SK-N-SH (cell line): Measurements from ENCODE around the gene ADD2. TPM values are rescaled to one million over a fixed set of nuclear protein-coding genes. Genes with fewer than 3 reads are reported as not detected.

ENCODE experiments used
- CTCF ChIA-PET: fragments of 300-600, 350-600 bp; formaldehyde crosslinking; extraction: SDS; loops from one replicate; lab custom pipeline; 2021; lab: Yijun Ruan, JAX
- POLR2A ChIA-PET: fragments of 350-600 bp; sonication (Branson Sonifier 250); formaldehyde crosslinking; extraction: SDS; loops from one replicate; lab custom pipeline; 2020; ENCODE audit warnings: antibody characterized with exemption, inconsistent platforms; lab: Yijun Ruan, JAX
- DNase-seq: peaks from one replicate; pipeline ENCODE4 v3.0.0; 2012
- H2AFZ ChIP-seq: fragments of 200-600 bp; sonication (generic); 2 replicates; pipeline ENCODE4 v1.8.1; 2016; ENCODE audit warnings: antibody characterized with exemption, mild to moderate bottlenecking, low read depth
- H3F3A ChIP-seq: fragments of 200-600 bp; sonication (generic); replicated peaks from 2 replicates; pipeline ENCODE3; 2016; ENCODE audit warnings: antibody characterized with exemption, mild to moderate bottlenecking; ENCODE audit not compliant: insufficient read depth
- H3K27ac ChIP-seq, 2 experiments: fragments of 200-500 bp in 1 of 2; fragments of 200-600 bp in 1 of 2; sonication (Bioruptor generic) in 1 of 2; sonication (generic), shearing (Covaris generic) in 1 of 2; 2 replicates each; pipeline versions ENCODE4 v1.5.1 to v1.6.1; 2014 to 2016; ENCODE audit warnings: low read depth in 2 of 2, inconsistent platforms in 1 of 2, low read length in 1 of 2, mild to moderate bottlenecking in 1 of 2, mixed read lengths in 1 of 2
- H3K27me3 ChIP-seq: fragments of 200-600 bp; sonication (generic), shearing (Covaris generic); 2 replicates; pipeline ENCODE4 v1.6.1; 2016; ENCODE audit warnings: mixed run types; ENCODE audit not compliant: insufficient read depth
- H3K36me3 ChIP-seq, 2 experiments: fragments of 200-500 bp in 1 of 2; fragments of 200-600 bp in 1 of 2; sonication (Bioruptor generic) in 1 of 2; sonication (generic) in 1 of 2; replicated peaks in 1 of 2; 2 replicates each; pipeline versions ENCODE3 to v1.5.1; 2014 to 2016; ENCODE audit warnings: low read length in 1 of 2, mild to moderate bottlenecking in 1 of 2; ENCODE audit not compliant: insufficient read depth in 2 of 2, control insufficient read depth in 1 of 2
- H3K4me1 ChIP-seq, 2 experiments: fragments of 200-500 bp in 1 of 2; fragments of 200-600 bp in 1 of 2; sonication (Bioruptor generic) in 1 of 2; sonication (generic), shearing (Covaris generic) in 1 of 2; 2 replicates each; pipeline versions ENCODE4 v1.5.1 to v1.6.1; 2014 to 2016; ENCODE audit warnings: low read depth in 1 of 2, low read length in 1 of 2, mixed run types in 1 of 2; ENCODE audit not compliant: insufficient read depth in 2 of 2, control insufficient read depth in 1 of 2
- H3K4me2 ChIP-seq: fragments of 200-600 bp; sonication (generic), shearing (Covaris generic); 2 replicates; pipeline ENCODE4 v1.6.1; 2017; ENCODE audit warnings: mixed run types
- H3K4me3 ChIP-seq, 2 experiments: fragments of 200-500 bp in 1 of 2; fragments of 200-600 bp in 1 of 2; sonication (Bioruptor generic) in 1 of 2; sonication (generic), shearing (Covaris generic) in 1 of 2; 2 replicates each; pipeline versions ENCODE4 v1.5.1 to v1.8.1; 2014 to 2016; ENCODE audit warnings: low read depth in 2 of 2, inconsistent platforms in 1 of 2, low read length in 1 of 2, mild to moderate bottlenecking in 1 of 2, mixed read lengths in 1 of 2, moderate library complexity in 1 of 2
- H3K79me2 ChIP-seq: fragments of 200-600 bp; sonication (generic); 2 replicates; pipeline ENCODE4 v1.8.1; 2017; ENCODE audit warnings: mild to moderate bottlenecking; ENCODE audit not compliant: insufficient read depth
- H3K9ac ChIP-seq: fragments of 200-600 bp; sonication (generic); 2 replicates; pipeline ENCODE4 v1.6.1; 2017; ENCODE audit warnings: mixed run types
- H3K9me2 ChIP-seq: fragments of 200-600 bp; sonication (generic); 2 replicates; pipeline ENCODE4 v1.6.1; 2017; ENCODE audit warnings: mixed run types
- H3K9me3 ChIP-seq: fragments of 200-600 bp; sonication (generic); 2 replicates; pipeline ENCODE4 v1.6.1; 2017; ENCODE audit warnings: mixed run types, mild to moderate bottlenecking, moderate library complexity
- H4K20me1 ChIP-seq: fragments of 200-600 bp; sonication (generic); 2 replicates; pipeline ENCODE4 v1.6.1; 2017; ENCODE audit warnings: mild to moderate bottlenecking, mixed run types; ENCODE audit not compliant: insufficient read depth
- CHD2 ChIP-seq: fragments of 150-350 bp; IDR thresholded peaks from 2 replicates; pipeline ENCODE4 v1.6.1; 2018; ENCODE audit warnings: low read length; ENCODE audit not compliant: partially characterized antibody
- ELF1 ChIP-seq: IDR thresholded peaks from 2 replicates; pipeline ENCODE4 v1.4.0; 2012
- EZH2phosphoT487 ChIP-seq: fragments of 200-600 bp; sonication (generic); IDR thresholded peaks from 2 replicates; pipeline ENCODE4 v1.6.1; 2017; ENCODE audit warnings: low read depth, mixed run types, mild to moderate bottlenecking, antibody characterized with exemption, moderate library complexity, borderline replicate concordance
- FOSL2 ChIP-seq: IDR thresholded peaks from 2 replicates; pipeline ENCODE4 v1.4.0; 2012; ENCODE audit warnings: low read depth, mild to moderate bottlenecking, moderate library complexity, borderline replicate concordance
- GATA2 ChIP-seq: sonication (generic); formaldehyde crosslinking; IDR thresholded peaks from 2 replicates; pipeline ENCODE4 v1.5.0; 2020; ENCODE audit warnings: mild to moderate bottlenecking, missing genetic modification reagents
- IRF3 ChIP-seq: fragments of 150-350 bp; IDR thresholded peaks from 2 replicates; pipeline ENCODE4 v1.6.1; 2016; ENCODE audit warnings: mild to moderate bottlenecking, low read depth, low read length
- JUND ChIP-seq: IDR thresholded peaks from 2 replicates; pipeline ENCODE4 v1.4.0; 2012
- MEF2A ChIP-seq: IDR thresholded peaks from 2 replicates; pipeline ENCODE4 v1.4.0; 2012; ENCODE audit warnings: low read depth, borderline replicate concordance
- MXI1 ChIP-seq: IDR thresholded peaks from 2 replicates; pipeline ENCODE4 v1.6.1; 2012; ENCODE audit warnings: mild to moderate bottlenecking, low read depth, low read length, improper control_type of control experiment
- POLR2AphosphoS5 ChIP-seq: IDR thresholded peaks from 2 replicates; pipeline ENCODE4 v1.6.1; 2012; ENCODE audit warnings: low read depth, low read length
- RCOR1 ChIP-seq: fragments of 150-350 bp; IDR thresholded peaks from 2 replicates; pipeline ENCODE4 v1.6.1; 2017; ENCODE audit warnings: antibody characterized with exemption, low read length
- RFX5 ChIP-seq: IDR thresholded peaks from 2 replicates; pipeline ENCODE4 v1.6.1; 2012; ENCODE audit warnings: mild to moderate bottlenecking, improper control_type of control experiment, low read length
- RXRA ChIP-seq: IDR thresholded peaks from 2 replicates; pipeline ENCODE4 v1.4.0; 2012; ENCODE audit warnings: low read depth, mild to moderate bottlenecking, borderline replicate concordance
- TAF1 ChIP-seq: IDR thresholded peaks from 2 replicates; pipeline ENCODE4 v1.6.1; 2012; ENCODE audit warnings: low read depth, mild to moderate bottlenecking, low read length, moderate library complexity, borderline replicate concordance
- TCF12 ChIP-seq: IDR thresholded peaks from 2 replicates; pipeline ENCODE4 v1.4.0; 2012
- TEAD4 ChIP-seq: IDR thresholded peaks from 2 replicates; pipeline ENCODE4 v1.4.0; 2012; ENCODE audit warnings: mild to moderate bottlenecking, borderline replicate concordance; ENCODE audit not compliant: insufficient read depth
- USF1 ChIP-seq: IDR thresholded peaks from 2 replicates; pipeline ENCODE4 v1.4.0; 2012; ENCODE audit warnings: low read depth, borderline replicate concordance
- USF2 ChIP-seq: fragments of 150-350 bp; IDR thresholded peaks from 2 replicates; pipeline ENCODE4 v1.6.1; 2017; ENCODE audit warnings: antibody characterized with exemption, low read length, low read depth, borderline replicate concordance
- WGBS: methylation state at CpG from one replicate; pipeline ENCODE4 v1.1.6; 2017; ENCODE audit warnings: low lambda C conversion rate; 5-methylcytosine and 5-hydroxymethylcytosine counted together
- polyA plus RNA-seq, 3 experiments: library from polyadenylated mRNA; depleted of rRNA; stranded (reverse); fragments of >200 nt; gene quantifications; 2 replicates each; pipeline ENCODE4 v1.2.3, GENCODE V29; 2012

ADD2 gene
- polyA plus RNA-seq, 1 of the 3 experiments (the other 2 are of a cell fraction) = 0.30 TPM

- Histone ChIP-seq H3K27ac (no peak overlapping the region), H3K4me1 (no peaks in the 10 kb centered on the region), H3K4me2 (no peak overlapping the region), H3K9me2 (no peaks in the 10 kb centered on the region), H3K9ac (no peak overlapping the region), H3K36me3 (no peaks in the 10 kb centered on the region), H3K9me3 (no peaks in the 10 kb centered on the region), H3K4me3 (no peak overlapping the region), H4K20me1 (no peaks in the 10 kb centered on the region), H3K79me2 (no peaks in the 10 kb centered on the region), H3K27me3 (no peaks in the 10 kb centered on the region), H2AFZ (no peak overlapping the region), H3F3A (no peaks in the 10 kb centered on the region)
- WGBS = 58% methylated on average over 1 of the region's 1 CpG
- DNase-seq = no peak
- TF ChIP-seq RFX5 = no peak
- no peak for TF ChIP-seq JUND
- TF ChIP-seq FOSL2 = no peak
- no peak for TF ChIP-seq MEF2A
- no peak for TF ChIP-seq IRF3
- TF ChIP-seq ELF1 = no peak
- TF ChIP-seq RCOR1 = no peak
- TF ChIP-seq MXI1 = no peak
- no peak for TF ChIP-seq TEAD4
- TF ChIP-seq CHD2 = no peak
- TF ChIP-seq GATA2 (CRISPR knock-in tag) = no peak
- TF ChIP-seq TAF1 = no peak
- TF ChIP-seq EZH2phosphoT487 = no peak
- TF ChIP-seq USF2 = no peak
- TF ChIP-seq POLR2AphosphoS5 = no peak
- no peak for TF ChIP-seq TCF12
- TF ChIP-seq RXRA = no peak
- no peak for TF ChIP-seq USF1
- ChIA-PET CTCF (interaction anchor here (0.7 to 2.8 kb wide), 6 partner anchors 20 to 444 kb away, joined by 3 to 12 read pairs (median 4); partner anchors contain the start of gene ADD2), POLR2A (interaction anchor here (0.7 kb wide), 1 partner anchor 21 kb away, joined by 4 read pairs; no protein-coding TSS in a partner anchor)
Observed at GRCh38 chr2:70748002-70748784, 19.8 kb downstream of the ADD2 start.
